SK-N-SH treated with all-trans-retinoic acid at 6 μM for 48 hours (cell line): ENCODE data around the gene NR2E1.

Experiments used
- ATAC-seq: fragments of 200-7000 bp; cut with Tn5 transposase; 3 replicates; pipeline ENCODE4 v1.9.1; 2020; ENCODE audit warnings: mild to moderate bottlenecking, moderate library complexity
- ARNTL ChIP-seq: fragments of 450-650 bp; formaldehyde crosslinking; IDR thresholded peaks from 2 replicates; pipeline ENCODE4 v1.5.0; 2020; ENCODE audit warnings: low read depth, mild to moderate bottlenecking, moderate library complexity, borderline replicate concordance
- BACH2 ChIP-seq: fragments of 250-450 bp; sonication (Bioruptor Pico); IDR thresholded peaks from 2 replicates; pipeline ENCODE4 v1.9.0; 2021; ENCODE audit warnings: mild to moderate bottlenecking, borderline replicate concordance
- CSDC2 ChIP-seq: fragments of 250-450 bp; sonication (Bioruptor Pico); IDR thresholded peaks from 2 replicates; pipeline ENCODE4 v1.5.0; 2020; ENCODE audit warnings: mild to moderate bottlenecking, moderate library complexity
- ESRRG ChIP-seq: fragments of 250-450 bp; sonication (Bioruptor Pico); IDR thresholded peaks from 2 replicates; pipeline ENCODE4 v1.6.1; 2021; ENCODE audit warnings: mild to moderate bottlenecking
- GLIS3 ChIP-seq: fragments of 250-450 bp; sonication (Bioruptor Pico); IDR thresholded peaks from 2 replicates; pipeline ENCODE4 v1.5.0; 2020; ENCODE audit warnings: mild to moderate bottlenecking, moderate library complexity
- ISL1 ChIP-seq: fragments of 250-450 bp; sonication (Bioruptor Pico); IDR thresholded peaks from 2 replicates; pipeline ENCODE4 v2.1.2; 2022; ENCODE audit warnings: mild to moderate bottlenecking, moderate library complexity
- OSR1 ChIP-seq: fragments of 250-450 bp; sonication (Bioruptor Pico); IDR thresholded peaks from 2 replicates; pipeline ENCODE4 v1.8.0; 2022; ENCODE audit warnings: moderate library complexity, mild to moderate bottlenecking, inconsistent platforms
- PATZ1 ChIP-seq: fragments of 250-450 bp; sonication (Bioruptor Pico); IDR thresholded peaks from 2 replicates; pipeline ENCODE4 v1.8.0; 2020; ENCODE audit warnings: mild to moderate bottlenecking, moderate library complexity, borderline replicate concordance
- PPARA ChIP-seq: fragments of 250-450 bp; sonication (Bioruptor Pico); IDR thresholded peaks from 2 replicates; pipeline ENCODE4 v1.5.0; 2020; ENCODE audit warnings: mild to moderate bottlenecking, borderline replicate concordance
- RARB ChIP-seq: fragments of 250-450 bp; sonication (Bioruptor Pico); IDR thresholded peaks from 2 replicates; pipeline ENCODE4 v1.8.0; 2021; ENCODE audit warnings: mild to moderate bottlenecking, moderate library complexity
- SNAI2 ChIP-seq: fragments of 250-450 bp; sonication (Bioruptor Pico); IDR thresholded peaks from 2 replicates; pipeline ENCODE4 v1.5.0; 2020; ENCODE audit warnings: mild to moderate bottlenecking, moderate library complexity
- TCF4 ChIP-seq: fragments of 250-450 bp; sonication (Bioruptor Pico); IDR thresholded peaks from 2 replicates; pipeline ENCODE4 v1.8.0; 2021; ENCODE audit warnings: mild to moderate bottlenecking, moderate library complexity, borderline replicate concordance
- TOX ChIP-seq: fragments of 250-450 bp; sonication (Bioruptor Pico); IDR thresholded peaks from 2 replicates; pipeline ENCODE4 v1.8.0; 2021; ENCODE audit warnings: mild to moderate bottlenecking, moderate library complexity, borderline replicate concordance
- ZC3H10 ChIP-seq: fragments of 250-450 bp; sonication (Bioruptor Pico); IDR thresholded peaks from 2 replicates; pipeline ENCODE4 v1.5.1; 2021; ENCODE audit warnings: mild to moderate bottlenecking, moderate library complexity
- ZFP3 ChIP-seq: fragments of 250-450 bp; sonication (Bioruptor Pico); IDR thresholded peaks from 2 replicates; pipeline ENCODE4 v1.5.0; 2020; ENCODE audit warnings: mild to moderate bottlenecking, moderate library complexity
- ZFP30 ChIP-seq: fragments of 450-650 bp; formaldehyde crosslinking; IDR thresholded peaks from 2 replicates; pipeline ENCODE4 v1.5.0; 2022; ENCODE audit warnings: mild to moderate bottlenecking, moderate library complexity
- ZNF565 ChIP-seq: fragments of 450-650 bp; formaldehyde crosslinking; conservative IDR thresholded peaks from 2 replicates; pipeline ENCODE4 v1.5.0; 2020; ENCODE audit warnings: low read depth, mild to moderate bottlenecking, moderate library complexity
- ZNF70 ChIP-seq: fragments of 450-650 bp; formaldehyde crosslinking; IDR thresholded peaks from 2 replicates; pipeline ENCODE4 v1.5.0; 2020; ENCODE audit warnings: mild to moderate bottlenecking, moderate library complexity
- ZNF8 ChIP-seq: fragments of 450-650 bp; formaldehyde crosslinking; IDR thresholded peaks from 2 replicates; pipeline ENCODE4 v1.5.0; 2020; ENCODE audit warnings: mild to moderate bottlenecking, moderate library complexity
- TF ChIP-seq, protein P1 (sequence below): fragments of 250-450 bp; sonication (Bioruptor Pico); IDR thresholded peaks from 2 replicates; pipeline ENCODE4 v1.5.0; 2020; ENCODE audit warnings: mild to moderate bottlenecking, moderate library complexity
- TF ChIP-seq, protein P2 (sequence below): fragments of 250-450 bp; sonication (Bioruptor Pico); IDR thresholded peaks from 2 replicates; pipeline ENCODE4 v1.5.1; 2020; ENCODE audit warnings: low read depth, mild to moderate bottlenecking, moderate library complexity
- TF ChIP-seq, protein P3 (sequence below): fragments of 250-450 bp; sonication (Bioruptor Pico); IDR thresholded peaks from 2 replicates; pipeline ENCODE4 v1.5.1; 2021; ENCODE audit warnings: mild to moderate bottlenecking, moderate library complexity
- TF ChIP-seq, protein P4 (sequence below): fragments of 250-450 bp; sonication (Bioruptor Pico); IDR thresholded peaks from 2 replicates; pipeline ENCODE4 v1.8.0; 2021; ENCODE audit warnings: low read depth, mild to moderate bottlenecking, moderate library complexity, borderline replicate concordance

NR2E1 gene

DNA sequence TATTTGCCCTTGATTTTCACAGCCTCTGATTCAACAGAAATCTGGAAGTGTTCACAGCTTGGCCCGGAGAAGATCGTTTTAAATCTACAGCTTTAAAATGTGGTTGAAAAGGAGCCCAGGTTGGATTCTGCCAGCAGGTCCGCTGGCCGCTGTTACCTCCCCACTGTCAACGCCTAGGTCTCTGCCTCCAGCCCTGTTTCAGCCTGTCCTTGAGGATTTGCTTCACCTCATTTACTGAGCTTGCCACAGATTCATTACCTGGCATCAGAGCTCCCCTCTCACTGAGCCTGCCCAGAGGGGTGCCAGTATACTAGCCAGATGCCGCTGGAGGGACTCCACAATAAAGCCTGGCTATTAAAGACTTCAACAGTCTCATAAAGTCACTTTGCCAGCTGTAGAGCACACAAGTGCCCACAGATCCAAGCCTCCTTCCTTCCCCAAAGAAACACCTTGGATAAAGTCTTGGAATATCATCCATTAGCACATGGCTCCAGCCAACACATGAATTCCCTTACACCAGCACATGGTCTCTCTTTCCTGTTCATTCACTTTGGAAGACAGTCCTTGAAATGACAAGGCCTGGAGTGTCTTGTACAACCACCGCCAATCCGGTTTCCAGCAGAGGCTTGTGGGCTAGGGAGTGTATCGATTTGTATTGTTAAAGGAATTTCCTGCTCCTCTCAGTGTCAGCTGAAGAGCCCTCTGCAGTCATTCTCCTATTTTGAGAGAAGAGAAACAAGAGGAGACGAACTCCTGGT lies 9.5 kb upstream of the NR2E1 start:
- peak; percentile 29; the same call in 2 of the 3 replicates for ATAC-seq
- TF ChIP-seq ISL1 (CRISPR knock-in tag) (no peak), ZNF8 (CRISPR knock-in tag) (no peak), ESRRG (CRISPR knock-in tag) (no peak), ZNF565 (no peak), PPARA (CRISPR knock-in tag) (no peak), ZFP3 (CRISPR knock-in tag) (no peak), CSDC2 (CRISPR knock-in tag) (no peak), ZNF70 (CRISPR knock-in tag) (no peak), ZC3H10 (CRISPR knock-in tag) (no peak), TCF4 (CRISPR knock-in tag) (no peak), OSR1 (CRISPR knock-in tag) (no peak), ZFP30 (CRISPR knock-in tag) (no peak), BACH2 (no peak), TOX (no peak), SNAI2 (CRISPR knock-in tag) (no peak), GLIS3 (CRISPR knock-in tag) (no peak)
- TF ChIP-seq, protein P1, sequence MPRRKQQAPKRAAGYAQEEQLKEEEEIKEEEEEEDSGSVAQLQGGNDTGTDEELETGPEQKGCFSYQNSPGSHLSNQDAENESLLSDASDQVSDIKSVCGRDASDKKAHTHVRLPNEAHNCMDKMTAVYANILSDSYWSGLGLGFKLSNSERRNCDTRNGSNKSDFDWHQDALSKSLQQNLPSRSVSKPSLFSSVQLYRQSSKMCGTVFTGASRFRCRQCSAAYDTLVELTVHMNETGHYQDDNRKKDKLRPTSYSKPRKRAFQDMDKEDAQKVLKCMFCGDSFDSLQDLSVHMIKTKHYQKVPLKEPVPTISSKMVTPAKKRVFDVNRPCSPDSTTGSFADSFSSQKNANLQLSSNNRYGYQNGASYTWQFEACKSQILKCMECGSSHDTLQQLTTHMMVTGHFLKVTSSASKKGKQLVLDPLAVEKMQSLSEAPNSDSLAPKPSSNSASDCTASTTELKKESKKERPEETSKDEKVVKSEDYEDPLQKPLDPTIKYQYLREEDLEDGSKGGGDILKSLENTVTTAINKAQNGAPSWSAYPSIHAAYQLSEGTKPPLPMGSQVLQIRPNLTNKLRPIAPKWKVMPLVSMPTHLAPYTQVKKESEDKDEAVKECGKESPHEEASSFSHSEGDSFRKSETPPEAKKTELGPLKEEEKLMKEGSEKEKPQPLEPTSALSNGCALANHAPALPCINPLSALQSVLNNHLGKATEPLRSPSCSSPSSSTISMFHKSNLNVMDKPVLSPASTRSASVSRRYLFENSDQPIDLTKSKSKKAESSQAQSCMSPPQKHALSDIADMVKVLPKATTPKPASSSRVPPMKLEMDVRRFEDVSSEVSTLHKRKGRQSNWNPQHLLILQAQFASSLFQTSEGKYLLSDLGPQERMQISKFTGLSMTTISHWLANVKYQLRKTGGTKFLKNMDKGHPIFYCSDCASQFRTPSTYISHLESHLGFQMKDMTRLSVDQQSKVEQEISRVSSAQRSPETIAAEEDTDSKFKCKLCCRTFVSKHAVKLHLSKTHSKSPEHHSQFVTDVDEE (CRISPR knock-in tag), result no peak
- TF ChIP-seq, protein P2, sequence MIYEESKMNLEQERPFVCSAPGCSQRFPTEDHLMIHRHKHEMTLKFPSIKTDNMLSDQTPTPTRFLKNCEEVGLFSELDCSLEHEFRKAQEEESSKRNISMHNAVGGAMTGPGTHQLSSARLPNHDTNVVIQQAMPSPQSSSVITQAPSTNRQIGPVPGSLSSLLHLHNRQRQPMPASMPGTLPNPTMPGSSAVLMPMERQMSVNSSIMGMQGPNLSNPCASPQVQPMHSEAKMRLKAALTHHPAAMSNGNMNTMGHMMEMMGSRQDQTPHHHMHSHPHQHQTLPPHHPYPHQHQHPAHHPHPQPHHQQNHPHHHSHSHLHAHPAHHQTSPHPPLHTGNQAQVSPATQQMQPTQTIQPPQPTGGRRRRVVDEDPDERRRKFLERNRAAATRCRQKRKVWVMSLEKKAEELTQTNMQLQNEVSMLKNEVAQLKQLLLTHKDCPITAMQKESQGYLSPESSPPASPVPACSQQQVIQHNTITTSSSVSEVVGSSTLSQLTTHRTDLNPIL (CRISPR knock-in tag), result no peak
- TF ChIP-seq, protein P3, sequence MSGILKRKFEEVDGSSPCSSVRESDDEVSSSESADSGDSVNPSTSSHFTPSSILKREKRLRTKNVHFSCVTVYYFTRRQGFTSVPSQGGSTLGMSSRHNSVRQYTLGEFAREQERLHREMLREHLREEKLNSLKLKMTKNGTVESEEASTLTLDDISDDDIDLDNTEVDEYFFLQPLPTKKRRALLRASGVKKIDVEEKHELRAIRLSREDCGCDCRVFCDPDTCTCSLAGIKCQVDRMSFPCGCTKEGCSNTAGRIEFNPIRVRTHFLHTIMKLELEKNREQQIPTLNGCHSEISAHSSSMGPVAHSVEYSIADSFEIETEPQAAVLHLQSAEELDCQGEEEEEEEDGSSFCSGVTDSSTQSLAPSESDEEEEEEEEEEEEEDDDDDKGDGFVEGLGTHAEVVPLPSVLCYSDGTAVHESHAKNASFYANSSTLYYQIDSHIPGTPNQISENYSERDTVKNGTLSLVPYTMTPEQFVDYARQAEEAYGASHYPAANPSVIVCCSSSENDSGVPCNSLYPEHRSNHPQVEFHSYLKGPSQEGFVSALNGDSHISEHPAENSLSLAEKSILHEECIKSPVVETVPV, result no peak

DNA sequence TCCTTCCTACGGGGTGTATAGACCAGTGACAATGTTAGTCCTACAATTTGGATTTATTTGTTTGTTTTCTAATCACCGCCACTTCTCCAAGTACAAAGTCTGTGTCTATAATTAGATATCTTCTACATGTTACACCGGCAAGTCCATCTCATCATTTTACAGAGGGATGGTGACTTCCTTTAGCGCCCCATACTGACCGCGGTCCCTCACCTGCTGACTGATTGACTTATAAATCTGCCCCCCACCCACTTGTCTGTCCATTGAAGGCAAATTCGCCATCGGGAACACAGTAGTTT lies 8.9 kb upstream of the NR2E1 start:
- no peak for ATAC-seq
- TF ChIP-seq RARB, result no peak
- TF ChIP-seq, protein P4, sequence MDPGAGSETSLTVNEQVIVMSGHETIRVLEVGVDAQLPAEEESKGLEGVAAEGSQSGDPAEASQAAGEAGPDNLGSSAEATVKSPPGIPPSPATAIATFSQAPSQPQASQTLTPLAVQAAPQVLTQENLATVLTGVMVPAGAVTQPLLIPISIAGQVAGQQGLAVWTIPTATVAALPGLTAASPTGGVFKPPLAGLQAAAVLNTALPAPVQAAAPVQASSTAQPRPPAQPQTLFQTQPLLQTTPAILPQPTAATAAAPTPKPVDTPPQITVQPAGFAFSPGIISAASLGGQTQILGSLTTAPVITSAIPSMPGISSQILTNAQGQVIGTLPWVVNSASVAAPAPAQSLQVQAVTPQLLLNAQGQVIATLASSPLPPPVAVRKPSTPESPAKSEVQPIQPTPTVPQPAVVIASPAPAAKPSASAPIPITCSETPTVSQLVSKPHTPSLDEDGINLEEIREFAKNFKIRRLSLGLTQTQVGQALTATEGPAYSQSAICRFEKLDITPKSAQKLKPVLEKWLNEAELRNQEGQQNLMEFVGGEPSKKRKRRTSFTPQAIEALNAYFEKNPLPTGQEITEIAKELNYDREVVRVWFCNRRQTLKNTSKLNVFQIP (CRISPR knock-in tag), result no peak
- no peak for TF ChIP-seq ZC3H10 (CRISPR knock-in tag)

- peak; percentile 47 for ATAC-seq
- TF ChIP-seq ZFP3 (CRISPR knock-in tag) (no peak), OSR1 (CRISPR knock-in tag) (no peak), ZFP30 (CRISPR knock-in tag) (no peak), PATZ1 (CRISPR knock-in tag) (no peak), CSDC2 (CRISPR knock-in tag) (no peak), PPARA (CRISPR knock-in tag) (no peak), ARNTL (CRISPR knock-in tag) (no peak), TCF4 (CRISPR knock-in tag) (no peak), ZNF70 (CRISPR knock-in tag) (no peak), ZC3H10 (CRISPR knock-in tag) (no peak), SNAI2 (CRISPR knock-in tag) (no peak)
- TF ChIP-seq, protein P4 (CRISPR knock-in tag), result no peak
- TF ChIP-seq, protein P2 (CRISPR knock-in tag), result no peak
- TF ChIP-seq, protein P3, result no peak
These were observed 8.4 kb upstream of the NR2E1 start for GRCh38 chr6:108157234-108157980.
